CD8-positive, alpha-beta memory T cell (primary cell): ENCODE measurements around the gene CREBBP. TPM values are rescaled to one million over a fixed set of nuclear protein-coding genes. Genes with fewer than 3 reads are reported as not detected.

Source experiments
- CTCF ChIA-PET: fragments of 350-600 bp; sonication (Branson Sonifier 250); formaldehyde crosslinking; loops from one replicate; lab custom pipeline; 2021; ENCODE audit warnings: antibody characterized with exemption; lab: Charles Lee
- POLR2A ChIA-PET: fragments of 350-600 bp; sonication (Branson Sonifier 250); formaldehyde crosslinking; loops from one replicate; lab custom pipeline; 2021; ENCODE audit warnings: antibody characterized with exemption; lab: Charles Lee
- DNase-seq, 5 donors: peaks; one replicate each; pipeline versions ENCODE4 v3.0.0 to v3.0.0-alpha.2; 2020 to 2022; ENCODE audit warnings: mixed read lengths in 1 of 5
- H3K27ac ChIP-seq: one replicate; pipeline ENCODE4 v1.7.0; 2013; ENCODE audit warnings: low read depth, mild to moderate bottlenecking, low read length, moderate library complexity
- H3K27me3 ChIP-seq: 2 replicates; pipeline ENCODE4 v1.7.0; 2013; ENCODE audit warnings: low read length, mild to moderate bottlenecking; ENCODE audit not compliant: insufficient read depth, poor library complexity, severe bottlenecking
- H3K36me3 ChIP-seq: 2 replicates; pipeline ENCODE4 v1.7.0; 2013; ENCODE audit warnings: mild to moderate bottlenecking, low read length, moderate library complexity; ENCODE audit not compliant: insufficient read depth
- H3K4me1 ChIP-seq: 2 replicates; pipeline ENCODE4 v1.7.0; 2013; ENCODE audit warnings: mild to moderate bottlenecking, low read length, moderate library complexity; ENCODE audit not compliant: insufficient read depth
- H3K4me3 ChIP-seq: 2 replicates; pipeline ENCODE4 v1.7.0; 2013; ENCODE audit warnings: mild to moderate bottlenecking, low read length
- H3K9me3 ChIP-seq: 2 replicates; pipeline ENCODE4 v1.7.0; 2013; ENCODE audit warnings: mild to moderate bottlenecking, low read length
- H3K27ac Mint-ChIP-seq, 8 donors: one replicate each; pipeline ENCODE4 v1.8.0; 2020 to 2021; ENCODE audit warnings: mixed read lengths in 8 of 8, mild to moderate bottlenecking in 6 of 8, inconsistent platforms in 3 of 8, moderate library complexity in 3 of 8
- H3K27me3 Mint-ChIP-seq, 2 donors: one replicate each; pipeline ENCODE4 v1.8.0; 2020 to 2021; ENCODE audit warnings: mixed read lengths in 2 of 2, mild to moderate bottlenecking in 1 of 2, moderate library complexity in 1 of 2
- H3K36me3 Mint-ChIP-seq, 3 donors: one replicate each; pipeline ENCODE4 v1.8.0; 2020 to 2021; ENCODE audit warnings: mixed read lengths in 3 of 3, inconsistent platforms in 1 of 3, mild to moderate bottlenecking in 1 of 3
- H3K4me1 Mint-ChIP-seq, 3 donors: one replicate each; pipeline ENCODE4 v1.8.0; 2020 to 2021; ENCODE audit warnings: mixed read lengths in 3 of 3, inconsistent platforms in 1 of 3, mild to moderate bottlenecking in 1 of 3
- H3K4me3 Mint-ChIP-seq, 7 donors: one replicate each; pipeline ENCODE4 v1.8.0; 2020 to 2021; ENCODE audit warnings: mixed read lengths in 7 of 7, mild to moderate bottlenecking in 6 of 7, moderate library complexity in 4 of 7, inconsistent platforms in 2 of 7
- H3K9me3 Mint-ChIP-seq, 5 donors: one replicate each; pipeline ENCODE4 v1.8.0; 2020 to 2022; ENCODE audit warnings: mixed read lengths in 5 of 5, mild to moderate bottlenecking in 3 of 5, moderate library complexity in 2 of 5, inconsistent platforms in 1 of 5
- polyA plus RNA-seq: library from polyadenylated mRNA; unstranded; fragments of 300-500 nt; fragmentation: Illumina TruSeq; gene quantifications from one replicate; pipeline ENCODE4 v1.2.3, GENCODE V29; 2021
- total RNA-seq, 2 experiments: library from RNA; stranded (reverse); gene quantifications; one replicate each; pipeline ENCODE4 v1.2.3, GENCODE V29; 2021

The CREBBP gene
- total and polyA plus RNA-seq, 3 experiments from 2014 or later: 15.5 to 51.1 (median 48.8) TPM

GRCh38 chr16:3861808-3862451 is 18.6 kb downstream of the CREBBP start:
- ChIA-PET CTCF (interaction anchor here (1.2 to 1.4 kb wide), 4 partner anchors 10 to 392 kb away, joined by 3 to 5 read pairs (median 4); no protein-coding TSS in a partner anchor), POLR2A (interaction anchor here (0.6 kb wide), 1 partner anchor 17 kb away, joined by 3 read pairs; no protein-coding TSS in a partner anchor)
- Mint-ChIP-seq H3K27ac (peak overlapping the region in 6 of 8 donors; percentile 5 to 70 (median 38)), H3K36me3 (peaks cover 0 to 13% (median 6%) of the 10 kb centered on the region in 3 donors), H3K9me3 (no peaks in the 10 kb centered on the region), H3K27me3 (no peaks in the 10 kb centered on the region), H3K4me3 (peak overlapping the region in 4 of 7 donors; percentile 3 to 80 (median 44)), H3K4me1 (peaks cover 89 to 99% (median 96%) of the 10 kb centered on the region in 3 donors)
- no peak overlapping the region for H3K27ac ChIP-seq
- no peak for DNase-seq
- H3K36me3 ChIP-seq: no peaks in the 10 kb centered on the region
- H3K4me1 ChIP-seq: peaks cover 90% of the 10 kb centered on the region
- H3K27me3 ChIP-seq: no peaks in the 10 kb centered on the region
- H3K4me3 ChIP-seq: no peak overlapping the region
- H3K9me3 ChIP-seq: no peaks in the 10 kb centered on the region

GRCh38 chr16:3859889-3860288 is 20.6 kb downstream of the CREBBP start:
- ChIA-PET POLR2A (interaction anchor here (0.6 to 1.0 kb wide), 2 partner anchors 21 to 370 kb away, joined by 3 to 4 read pairs; partner anchors contain the start of gene CREBBP), CTCF (no interaction called here)

GRCh38 chr16:3858801-3859200 is 21.7 kb downstream of the CREBBP start:
- POLR2A ChIA-PET: no interaction called here
- Mint-ChIP-seq H3K36me3 (peaks cover 0 to 17% (median 4%) of the 10 kb centered on the region in 3 donors), H3K27ac (peak overlapping the region; percentile 6 to 88 (median 62)), H3K4me1 (peaks cover 84 to 97% (median 94%) of the 10 kb centered on the region in 3 donors), H3K4me3 (peak overlapping the region in 2 of 7 donors; percentile 6 to 10), H3K27me3 (no peaks in the 10 kb centered on the region), H3K9me3 (no peaks in the 10 kb centered on the region)
- H3K27me3 ChIP-seq: no peaks in the 10 kb centered on the region
- H3K9me3 ChIP-seq: no peaks in the 10 kb centered on the region
- H3K4me1 ChIP-seq: peaks cover 85% of the 10 kb centered on the region
- no peak overlapping the region for H3K4me3 ChIP-seq
- no peak overlapping the region for H3K27ac ChIP-seq
- DNase-seq: no peak
- CTCF ChIA-PET: no interaction called here
- H3K36me3 ChIP-seq: no peaks in the 10 kb centered on the region

More at GRCh38 chr16:3859889-3860288, 20.6 kb downstream of the CREBBP start:
- Mint-ChIP-seq H3K27ac (peak overlapping the region in 6 of 8 donors; percentile 34 to 71 (median 58)), H3K36me3 (peaks cover 0 to 13% (median 4%) of the 10 kb centered on the region in 3 donors), H3K9me3 (no peaks in the 10 kb centered on the region), H3K4me1 (peaks cover 84 to 97% (median 94%) of the 10 kb centered on the region in 3 donors), H3K4me3 (no peak overlapping the region), H3K27me3 (no peaks in the 10 kb centered on the region)
- Histone ChIP-seq H3K4me1 (peaks cover 85% of the 10 kb centered on the region), H3K4me3 (no peak overlapping the region), H3K9me3 (no peaks in the 10 kb centered on the region), H3K36me3 (no peaks in the 10 kb centered on the region), H3K27me3 (no peaks in the 10 kb centered on the region), H3K27ac (no peak overlapping the region)
- no peak for DNase-seq

- H3K4me3 Mint-ChIP-seq: peak overlapping the region in 3 of 7 donors; percentile 3 to 48 (median 5)
- CTCF ChIA-PET: no interaction called here
Observed at GRCh38 chr16:3857189-3858043, 23.1 kb downstream of the CREBBP start.

GRCh38 chr16:3856367-3857141 is 24.0 kb downstream of the CREBBP start:
- peaks cover 64% of the 10 kb centered on the region for H3K4me1 ChIP-seq
- ChIA-PET POLR2A (no interaction called here), CTCF (no interaction called here)
- DNase-seq: no peak
- Mint-ChIP-seq H3K27me3 (no peaks in the 10 kb centered on the region), H3K36me3 (peaks cover 0 to 17% (median 0%) of the 10 kb centered on the region in 3 donors), H3K9me3 (no peaks in the 10 kb centered on the region), H3K27ac (peak overlapping the region in 7 of 8 donors; percentile 12 to 88 (median 79)), H3K4me1 (peaks cover 76 to 89% (median 86%) of the 10 kb centered on the region in 3 donors), H3K4me3 (peak overlapping the region in 3 of 7 donors; percentile 8 to 35 (median 29))
- H3K4me3 ChIP-seq: no peak overlapping the region
- no peaks in the 10 kb centered on the region for H3K9me3 ChIP-seq
- H3K27ac ChIP-seq: no peak overlapping the region
- H3K36me3 ChIP-seq: no peaks in the 10 kb centered on the region
- no peaks in the 10 kb centered on the region for H3K27me3 ChIP-seq

More at GRCh38 chr16:3857189-3858043, 23.1 kb downstream of the CREBBP start:
- Mint-ChIP-seq H3K27ac (peak overlapping the region; percentile 8 to 88 (median 73)), H3K27me3 (no peaks in the 10 kb centered on the region), H3K4me1 (peaks cover 81 to 97% (median 91%) of the 10 kb centered on the region in 3 donors), H3K9me3 (no peaks in the 10 kb centered on the region), H3K36me3 (peaks cover 0 to 18% (median 0%) of the 10 kb centered on the region in 3 donors)
- no peak for DNase-seq
- Histone ChIP-seq H3K9me3 (no peaks in the 10 kb centered on the region), H3K4me1 (peaks cover 72% of the 10 kb centered on the region), H3K36me3 (no peaks in the 10 kb centered on the region), H3K27ac (no peak overlapping the region), H3K27me3 (no peaks in the 10 kb centered on the region), H3K4me3 (no peak overlapping the region)
- POLR2A ChIA-PET: no interaction called here

- H3K4me1 ChIP-seq: peaks cover 51% of the 10 kb centered on the region
- H3K4me1 Mint-ChIP-seq: peaks cover 62 to 83% (median 72%) of the 10 kb centered on the region in 3 donors
Observed at GRCh38 chr16:3854750-3855541, 25.6 kb downstream of the CREBBP start.

GRCh38 chr16:3850544-3850899 is 30.0 kb downstream of the CREBBP start:
- peaks cover 52 to 77% (median 64%) of the 10 kb centered on the region in 3 donors for H3K4me1 Mint-ChIP-seq
- Histone ChIP-seq H3K4me1 (peaks cover 25% of the 10 kb centered on the region), H3K36me3 (peaks cover 13% of the 10 kb centered on the region), H3K9me3 (no peaks in the 10 kb centered on the region), H3K27ac (no peak overlapping the region), H3K27me3 (no peaks in the 10 kb centered on the region), H3K4me3 (no peak overlapping the region)
- H3K4me3 Mint-ChIP-seq: no peak overlapping the region
- H3K27ac Mint-ChIP-seq: peak overlapping the region in 1 of 8 donors; percentile 26
- CTCF ChIA-PET: interaction anchor here (0.7 to 1.1 kb wide), 2 partner anchors 13 to 113 kb away, joined by 3 read pairs; no protein-coding TSS in a partner anchor
- no peak for DNase-seq
- H3K9me3 Mint-ChIP-seq: no peaks in the 10 kb centered on the region
- POLR2A ChIA-PET: no interaction called here
- H3K27me3 Mint-ChIP-seq: no peaks in the 10 kb centered on the region
- H3K36me3 Mint-ChIP-seq: peaks cover 0 to 55% (median 5%) of the 10 kb centered on the region in 3 donors

More at GRCh38 chr16:3854750-3855541, 25.6 kb downstream of the CREBBP start:
- no peak for DNase-seq
- Histone ChIP-seq H3K4me3 (no peak overlapping the region), H3K27me3 (no peaks in the 10 kb centered on the region), H3K9me3 (no peaks in the 10 kb centered on the region), H3K27ac (no peak overlapping the region), H3K36me3 (peaks cover 8% of the 10 kb centered on the region)
- Mint-ChIP-seq H3K4me3 (peak overlapping the region in 3 of 7 donors; percentile 2 to 78 (median 51)), H3K27ac (peak overlapping the region in 7 of 8 donors; percentile 37 to 71 (median 51)), H3K36me3 (peaks cover 0 to 26% (median 0%) of the 10 kb centered on the region in 3 donors), H3K27me3 (no peaks in the 10 kb centered on the region), H3K9me3 (no peaks in the 10 kb centered on the region)
- CTCF ChIA-PET: interaction anchor here (1.2 kb wide), 1 partner anchor 13 kb away, joined by 3 read pairs; no protein-coding TSS in a partner anchor
- POLR2A ChIA-PET: no interaction called here
